ENCODE data around the gene ELAPOR1.
A peak's percentile ranks its signal among the peaks of the same experiment; 100 is the strongest.

ELAPOR1 gene

DNA sequence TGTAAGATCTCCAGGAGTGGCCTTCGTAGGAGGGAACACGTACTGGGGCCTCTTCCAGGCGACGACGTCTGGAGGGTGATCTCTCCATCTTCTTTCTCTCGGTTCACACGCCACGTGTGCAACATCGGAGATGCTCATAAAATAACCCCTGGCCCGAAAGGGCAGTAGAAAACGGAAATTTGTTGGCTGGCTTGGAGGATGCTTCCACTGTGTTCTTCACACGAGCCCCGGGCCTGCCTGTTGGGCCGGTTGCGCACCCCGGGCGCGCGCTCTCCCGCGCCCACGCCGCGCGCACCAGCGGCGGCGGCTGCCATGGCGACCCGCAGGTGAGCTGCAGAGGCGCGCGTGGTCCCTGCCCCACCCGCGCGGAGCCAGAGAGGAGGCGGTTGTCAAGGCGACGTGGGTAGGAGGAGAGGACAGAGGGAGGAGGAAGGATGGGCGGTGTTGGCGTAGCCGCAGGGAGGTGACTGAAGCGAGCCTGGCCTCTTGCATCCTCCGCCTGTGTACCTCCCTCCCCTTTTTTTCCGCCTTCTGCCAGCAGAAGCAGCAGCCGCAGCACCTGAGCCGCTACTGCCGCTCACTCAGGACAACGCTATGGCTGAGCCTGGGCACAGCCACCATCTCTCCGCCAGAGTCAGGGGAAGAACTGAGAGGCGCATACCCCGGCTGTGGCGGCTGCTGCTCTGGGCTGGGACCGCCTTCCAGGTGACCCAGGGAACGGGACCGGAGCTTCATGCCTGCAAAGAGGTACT, at the start of gene ELAPOR1:
Gene ELAPOR1, plus strand, starts transcription at position 526 of the 752 bp plus-strand sequence. Its CDS starts 69 bp downstream, at position 595.
- no peaks in the 10 kb centered on the region for H3K36me3 ChIP-seq (ENCODE audit: control insufficient read depth, low read depth, low read length)
- peak within 1 kb of the TSS; percentile 70 for H3K4me3 ChIP-seq (ENCODE audit: low read length)
- H3K27ac ChIP-seq (ENCODE audit: low read length): no peak within 1 kb of the TSS
- peaks cover 4% of the 10 kb centered on the region for H3K4me1 ChIP-seq (ENCODE audit: control insufficient read depth, low read depth, low read length)
- H3K9me3 ChIP-seq (ENCODE audit: control insufficient read depth, low read depth, low read length): no peaks in the 10 kb centered on the region
- peaks cover 65% of the 10 kb centered on the region for H3K27me3 ChIP-seq (ENCODE audit: control insufficient read depth, insufficient read depth, low read length)
- H3K9ac ChIP-seq (ENCODE audit: low read length): peak within 1 kb of the TSS; percentile 23

- no peaks in the 10 kb centered on the region for H3K27me3 ChIP-seq (ENCODE audit: control insufficient read depth, insufficient read depth, low read length)
- H3K4me1 ChIP-seq (ENCODE audit: control insufficient read depth, low read depth, low read length): no peaks in the 10 kb centered on the region
- no peak overlapping the region for H3K9ac ChIP-seq (ENCODE audit: low read length)
- H3K36me3 ChIP-seq (ENCODE audit: control insufficient read depth, low read depth, low read length): peaks cover 26% of the 10 kb centered on the region
- no peaks in the 10 kb centered on the region for H3K9me3 ChIP-seq (ENCODE audit: control insufficient read depth, low read depth, low read length)
- H3K4me3 ChIP-seq (ENCODE audit: low read length): no peak overlapping the region
- H3K27ac ChIP-seq (ENCODE audit: low read length): no peak overlapping the region
Observed at GRCh38 chr1:109065137-109065536, 48.8 kb upstream of the ELAPOR1 start.

GRCh38 chr1:109067883-109068282, 46.0 kb upstream of the ELAPOR1 start:
- H3K36me3 ChIP-seq (ENCODE audit: control insufficient read depth, low read depth, low read length): peaks cover 22% of the 10 kb centered on the region
- no peaks in the 10 kb centered on the region for H3K27me3 ChIP-seq (ENCODE audit: control insufficient read depth, insufficient read depth, low read length)
- H3K9me3 ChIP-seq (ENCODE audit: control insufficient read depth, low read depth, low read length): no peaks in the 10 kb centered on the region
- H3K4me3 ChIP-seq (ENCODE audit: low read length): no peak overlapping the region
- no peaks in the 10 kb centered on the region for H3K4me1 ChIP-seq (ENCODE audit: control insufficient read depth, low read depth, low read length)
- H3K27ac ChIP-seq (ENCODE audit: low read length): no peak overlapping the region
- H3K9ac ChIP-seq (ENCODE audit: low read length): no peak overlapping the region

- Histone ChIP-seq H3K9ac (ENCODE audit: low read length) (no peak overlapping the region), H3K27ac (ENCODE audit: low read length) (no peak overlapping the region), H3K4me1 (ENCODE audit: control insufficient read depth, low read depth, low read length) (no peaks in the 10 kb centered on the region), H3K4me3 (ENCODE audit: low read length) (no peak overlapping the region), H3K27me3 (ENCODE audit: control insufficient read depth, insufficient read depth, low read length) (no peaks in the 10 kb centered on the region), H3K9me3 (ENCODE audit: control insufficient read depth, low read depth, low read length) (no peaks in the 10 kb centered on the region), H3K36me3 (ENCODE audit: control insufficient read depth, low read depth, low read length) (peaks cover 18% of the 10 kb centered on the region)
Observed at GRCh38 chr1:109069294-109069693, 44.6 kb upstream of the ELAPOR1 start.

- no peaks in the 10 kb centered on the region for H3K9me3 ChIP-seq (ENCODE audit: control insufficient read depth, low read depth, low read length)
- H3K27me3 ChIP-seq (ENCODE audit: control insufficient read depth, insufficient read depth, low read length): no peaks in the 10 kb centered on the region
- H3K27ac ChIP-seq (ENCODE audit: low read length): peak within 1 kb of the TSS; percentile 96
- H3K4me1 ChIP-seq (ENCODE audit: control insufficient read depth, low read depth, low read length): peaks cover 12% of the 10 kb centered on the region
- H3K4me3 ChIP-seq (ENCODE audit: low read length): peak within 1 kb of the TSS; percentile 97
- H3K9ac ChIP-seq (ENCODE audit: low read length): peak within 1 kb of the TSS; percentile 84
- H3K36me3 ChIP-seq (ENCODE audit: control insufficient read depth, low read depth, low read length): no peaks in the 10 kb centered on the region
Observed at GRCh38 chr1:109075531-109076490, 38.1 kb upstream of the ELAPOR1 start, which contains the start of gene TAF13. Gene TAF13 (minus strand): TSS chr1:109076003. CDS start chr1:109075947, 56 bp downstream.

GRCh38 chr1:109078317-109078716, 35.6 kb upstream of the ELAPOR1 start:
- Histone ChIP-seq H3K9ac (ENCODE audit: low read length) (no peak overlapping the region), H3K4me1 (ENCODE audit: control insufficient read depth, low read depth, low read length) (peaks cover 14% of the 10 kb centered on the region), H3K36me3 (ENCODE audit: control insufficient read depth, low read depth, low read length) (no peaks in the 10 kb centered on the region), H3K27me3 (ENCODE audit: control insufficient read depth, insufficient read depth, low read length) (no peaks in the 10 kb centered on the region), H3K27ac (ENCODE audit: low read length) (no peak overlapping the region), H3K9me3 (ENCODE audit: control insufficient read depth, low read depth, low read length) (no peaks in the 10 kb centered on the region), H3K4me3 (ENCODE audit: low read length) (no peak overlapping the region)

DNA sequence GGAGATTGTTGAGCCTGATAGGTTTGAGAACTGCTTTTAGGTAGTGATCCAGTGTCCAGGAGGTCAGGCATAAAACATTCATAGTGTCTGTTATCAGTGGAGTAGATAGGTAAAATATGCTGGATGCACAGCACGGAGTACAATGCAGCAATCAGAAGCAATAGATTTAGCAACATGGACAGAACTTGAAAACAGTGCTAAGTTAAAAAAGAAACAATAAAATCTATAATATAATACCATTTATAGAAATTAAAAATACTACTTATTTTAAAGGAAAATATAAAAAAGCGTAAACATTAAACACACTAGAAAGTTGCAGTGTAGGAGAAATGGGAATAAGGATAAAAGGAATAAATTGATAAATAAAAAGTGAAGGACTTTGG, 34.7 kb upstream of the ELAPOR1 start:
- peaks cover 20% of the 10 kb centered on the region for H3K4me1 ChIP-seq (ENCODE audit: control insufficient read depth, low read depth, low read length)
- no peak overlapping the region for H3K9ac ChIP-seq (ENCODE audit: low read length)
- H3K4me3 ChIP-seq (ENCODE audit: low read length): no peak overlapping the region
- no peaks in the 10 kb centered on the region for H3K27me3 ChIP-seq (ENCODE audit: control insufficient read depth, insufficient read depth, low read length)
- no peaks in the 10 kb centered on the region for H3K36me3 ChIP-seq (ENCODE audit: control insufficient read depth, low read depth, low read length)
- H3K27ac ChIP-seq (ENCODE audit: low read length): no peak overlapping the region
- no peaks in the 10 kb centered on the region for H3K9me3 ChIP-seq (ENCODE audit: control insufficient read depth, low read depth, low read length)

GRCh38 chr1:109080441-109081082, 33.4 kb upstream of the ELAPOR1 start:
- Histone ChIP-seq H3K27me3 (ENCODE audit: control insufficient read depth, insufficient read depth, low read length) (no peaks in the 10 kb centered on the region), H3K9ac (ENCODE audit: low read length) (no peak overlapping the region), H3K27ac (ENCODE audit: low read length) (no peak overlapping the region), H3K4me3 (ENCODE audit: low read length) (no peak overlapping the region), H3K36me3 (ENCODE audit: control insufficient read depth, low read depth, low read length) (no peaks in the 10 kb centered on the region), H3K4me1 (ENCODE audit: control insufficient read depth, low read depth, low read length) (peaks cover 17% of the 10 kb centered on the region), H3K9me3 (ENCODE audit: control insufficient read depth, low read depth, low read length) (no peaks in the 10 kb centered on the region)

DNA sequence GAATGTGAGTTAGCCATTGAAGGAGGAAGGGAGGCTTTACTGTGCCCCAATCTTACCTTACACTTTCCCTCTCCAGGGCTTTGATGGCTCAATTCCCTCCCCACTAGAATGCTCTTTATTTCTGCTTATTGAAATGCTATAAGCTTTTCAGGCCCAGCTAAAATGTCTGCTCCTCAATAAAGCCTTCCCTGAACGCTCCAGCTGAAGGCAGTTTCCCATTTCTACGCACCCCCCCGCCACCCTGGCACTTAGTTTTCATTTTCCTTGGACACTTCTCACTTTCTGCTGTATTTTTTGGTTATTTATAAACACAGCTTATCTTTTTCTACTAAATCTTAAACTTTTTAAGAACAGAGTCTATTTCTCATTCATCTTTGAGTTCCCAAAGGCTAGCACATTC, 30.4 kb upstream of the ELAPOR1 start:
- Histone ChIP-seq H3K4me1 (ENCODE audit: control insufficient read depth, low read depth, low read length) (peaks cover 12% of the 10 kb centered on the region), H3K4me3 (ENCODE audit: low read length) (no peak overlapping the region), H3K9ac (ENCODE audit: low read length) (no peak overlapping the region), H3K27ac (ENCODE audit: low read length) (no peak overlapping the region), H3K27me3 (ENCODE audit: control insufficient read depth, insufficient read depth, low read length) (no peaks in the 10 kb centered on the region), H3K36me3 (ENCODE audit: control insufficient read depth, low read depth, low read length) (no peaks in the 10 kb centered on the region), H3K9me3 (ENCODE audit: control insufficient read depth, low read depth, low read length) (no peaks in the 10 kb centered on the region)

DNA sequence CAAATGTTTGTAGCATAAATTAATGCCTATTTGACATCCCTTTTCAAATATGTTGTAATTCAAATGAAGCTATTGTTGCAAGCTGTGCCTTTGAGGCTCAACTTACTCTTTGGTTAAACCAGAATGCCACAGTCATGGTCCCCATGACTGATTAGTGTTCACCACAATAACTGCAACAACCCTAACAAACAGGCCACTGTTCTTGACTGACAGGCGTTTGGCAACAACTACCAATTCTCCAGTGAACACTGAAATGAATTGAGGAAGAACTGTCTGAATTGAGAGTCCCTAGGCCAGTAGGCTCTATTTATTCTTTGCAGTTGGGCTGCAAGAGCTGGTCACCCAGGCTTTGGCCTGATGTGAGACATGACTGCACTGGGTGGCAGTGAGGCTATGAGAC, 30.0 kb upstream of the ELAPOR1 start:
- Histone ChIP-seq H3K9ac (ENCODE audit: low read length) (no peak overlapping the region), H3K36me3 (ENCODE audit: control insufficient read depth, low read depth, low read length) (no peaks in the 10 kb centered on the region), H3K9me3 (ENCODE audit: control insufficient read depth, low read depth, low read length) (no peaks in the 10 kb centered on the region), H3K4me1 (ENCODE audit: control insufficient read depth, low read depth, low read length) (peaks cover 12% of the 10 kb centered on the region), H3K27me3 (ENCODE audit: control insufficient read depth, insufficient read depth, low read length) (no peaks in the 10 kb centered on the region), H3K4me3 (ENCODE audit: low read length) (no peak overlapping the region), H3K27ac (ENCODE audit: low read length) (no peak overlapping the region)

Measured in iPS-18a (cell line).